Effector memory CD8-positive, alpha-beta T cell (primary cell): Measurements from ENCODE around the gene PAPSS2.

Source experiments
- ATAC-seq: fragments of 150-1000 bp; cut with Tn5 transposase; replicated peaks from 2 replicates; pipeline ENCODE4 v1.10.0; 2021; ENCODE audit warnings: mild to moderate bottlenecking, moderate library complexity
- DNase-seq, 3 experiments: peaks; one replicate each; pipeline ENCODE4 v3.0.0; 2021
- H3K27ac Mint-ChIP-seq, 2 donors: one replicate each; pipeline ENCODE4 v1.8.0; 2022; ENCODE audit warnings: mild to moderate bottlenecking in 2 of 2, mixed read lengths in 2 of 2, moderate library complexity in 2 of 2
- H3K27me3 Mint-ChIP-seq, 2 donors: one replicate each; pipeline ENCODE4 v1.8.0; 2022; ENCODE audit warnings: mixed read lengths in 2 of 2
- H3K36me3 Mint-ChIP-seq: one replicate; pipeline ENCODE4 v1.8.0; 2022; ENCODE audit warnings: mild to moderate bottlenecking, moderate library complexity, mixed read lengths; ENCODE audit not compliant: insufficient read depth
- H3K4me1 Mint-ChIP-seq, 2 donors: one replicate each; pipeline ENCODE4 v1.8.0; 2022; ENCODE audit warnings: low read depth in 2 of 2, mixed read lengths in 2 of 2
- H3K4me3 Mint-ChIP-seq, 2 donors: one replicate each; pipeline ENCODE4 v1.8.0; 2022; ENCODE audit warnings: mild to moderate bottlenecking in 2 of 2, mixed read lengths in 2 of 2, moderate library complexity in 2 of 2
- H3K9me3 Mint-ChIP-seq, 2 donors: one replicate each; pipeline ENCODE4 v1.8.0; 2022; ENCODE audit warnings: mixed read lengths in 2 of 2

The PAPSS2 gene

DNA sequence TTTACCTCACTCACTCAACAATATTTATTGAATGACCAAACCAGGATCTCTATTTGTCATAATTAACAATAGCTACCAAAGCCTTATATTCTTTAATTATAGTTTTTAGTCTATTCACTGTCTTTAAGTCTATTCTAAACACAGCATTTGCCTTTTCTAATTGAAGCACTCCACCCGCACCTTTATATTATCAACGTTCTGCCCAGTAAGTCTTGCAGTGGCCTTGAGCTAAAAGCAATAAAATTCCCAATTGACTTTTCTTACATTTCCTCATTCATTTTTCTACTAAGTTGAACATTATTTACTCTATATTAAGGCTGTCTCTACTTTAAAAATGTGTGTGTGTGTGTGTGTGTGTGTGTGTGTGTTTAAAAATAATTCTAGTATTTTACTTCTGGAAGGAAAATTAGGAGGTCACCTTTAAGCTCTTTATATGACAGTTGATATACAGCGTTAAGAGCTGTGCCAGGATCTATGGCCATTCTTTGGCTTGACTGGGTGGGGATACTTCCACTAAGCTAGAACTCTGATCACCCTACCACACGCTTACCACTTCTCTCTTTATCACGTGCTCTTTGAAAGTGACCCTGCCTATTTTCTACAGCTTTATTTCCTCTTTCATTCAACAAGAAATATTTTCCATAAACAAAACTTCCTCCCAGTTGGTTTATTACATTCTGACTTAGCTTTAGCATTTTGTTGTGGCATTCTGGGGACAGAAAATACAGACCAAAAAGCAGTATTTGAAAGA, 8.8 kb downstream of the PAPSS2 start:
- Mint-ChIP-seq H3K27ac (no peak overlapping the region), H3K4me1 (no peaks in the 10 kb centered on the region), H3K27me3 (peaks cover 19 to 59% of the 10 kb centered on the region in 2 donors), H3K36me3 (no peaks in the 10 kb centered on the region), H3K9me3 (no peaks in the 10 kb centered on the region), H3K4me3 (no peak overlapping the region)
- ATAC-seq (no peak), DNase-seq (no peak)

DNA sequence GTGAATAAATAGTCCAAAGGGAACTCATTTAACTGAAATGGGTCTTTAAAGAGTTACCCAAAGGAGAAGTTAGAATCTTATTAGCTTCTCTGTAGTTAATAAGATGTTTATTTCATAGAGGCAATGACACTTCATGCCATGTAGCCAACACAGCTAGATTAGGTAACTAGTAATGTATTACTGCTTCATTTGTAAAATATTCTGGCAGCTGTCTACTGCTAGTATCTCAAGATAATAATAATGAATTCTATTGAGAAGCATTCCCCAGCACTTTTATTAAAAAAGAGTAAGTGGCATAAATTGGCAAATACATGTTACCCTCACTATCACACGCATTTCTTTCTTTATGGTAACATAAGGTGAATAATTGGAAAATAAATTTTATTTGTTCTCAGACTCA, 10.1 kb downstream of the PAPSS2 start:
- Mint-ChIP-seq H3K27me3 (peaks cover 19 to 58% of the 10 kb centered on the region in 2 donors), H3K36me3 (no peaks in the 10 kb centered on the region), H3K9me3 (no peaks in the 10 kb centered on the region), H3K4me3 (no peak overlapping the region), H3K4me1 (no peaks in the 10 kb centered on the region), H3K27ac (no peak overlapping the region)
- ATAC-seq (no peak), DNase-seq (no peak)

DNA sequence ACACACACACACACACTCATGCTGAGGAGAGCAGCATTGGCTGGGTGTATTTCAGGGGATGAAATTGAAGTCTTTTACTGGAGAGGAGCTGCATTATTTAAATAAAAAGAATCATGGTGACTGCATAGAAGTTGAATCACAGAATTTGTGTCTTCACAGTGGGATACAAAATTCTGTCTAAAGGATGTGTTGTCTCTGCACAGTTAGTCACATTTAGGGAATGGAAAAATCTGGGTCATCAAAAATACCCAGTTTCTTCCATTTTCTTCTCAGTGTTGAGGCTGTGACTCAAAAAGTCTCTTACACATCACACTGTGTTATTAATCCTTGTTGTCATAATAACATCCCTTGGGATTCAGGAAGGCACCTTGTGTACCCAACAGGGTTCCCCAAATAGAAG, 10.9 kb downstream of the PAPSS2 start:
- Mint-ChIP-seq H3K36me3 (no peaks in the 10 kb centered on the region), H3K4me3 (no peak overlapping the region), H3K9me3 (no peaks in the 10 kb centered on the region), H3K27me3 (peaks cover 19 to 50% of the 10 kb centered on the region in 2 donors), H3K4me1 (no peaks in the 10 kb centered on the region), H3K27ac (no peak overlapping the region)
- DNase-seq (no peak), ATAC-seq (no peak)

DNA sequence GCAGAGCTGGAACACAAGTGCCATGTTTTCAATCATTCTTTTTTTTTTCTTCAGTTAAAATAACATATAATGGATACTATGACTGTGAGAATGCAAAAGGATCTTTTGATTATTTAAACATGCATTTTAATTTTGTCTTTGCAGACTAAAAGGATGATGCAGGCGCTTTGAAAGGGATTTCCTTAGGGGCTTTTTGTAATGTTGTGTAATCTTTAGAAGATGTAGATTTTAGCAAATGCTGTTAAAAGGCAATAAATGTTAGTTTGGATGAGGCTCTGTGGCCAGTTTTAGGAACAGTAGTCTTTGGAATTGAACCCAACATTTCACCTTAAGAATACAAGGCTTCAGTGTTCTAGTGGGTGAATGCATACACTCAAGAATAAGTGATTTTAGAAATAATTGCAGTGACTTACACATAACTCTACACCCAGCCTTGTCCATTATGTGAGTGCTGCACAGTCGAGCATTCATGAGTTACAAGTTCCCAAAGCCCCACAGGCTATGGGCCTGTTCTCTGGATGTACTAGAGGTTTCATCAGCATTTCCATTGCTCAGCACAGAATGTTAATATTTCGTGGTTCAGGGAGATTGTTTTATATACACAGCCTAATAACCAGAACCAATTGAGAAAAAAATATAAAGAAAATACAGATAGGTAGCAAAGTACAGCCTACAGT, 11.6 kb downstream of the PAPSS2 start:
- DNase-seq = no peak
- H3K27me3 Mint-ChIP-seq = peaks cover 19 to 46% of the 10 kb centered on the region in 2 donors
- H3K4me1 Mint-ChIP-seq = no peaks in the 10 kb centered on the region
- H3K4me3 Mint-ChIP-seq = no peak overlapping the region
- no peak for ATAC-seq
- H3K9me3 Mint-ChIP-seq = no peaks in the 10 kb centered on the region
- H3K36me3 Mint-ChIP-seq = no peaks in the 10 kb centered on the region
- H3K27ac Mint-ChIP-seq = no peak overlapping the region

DNA sequence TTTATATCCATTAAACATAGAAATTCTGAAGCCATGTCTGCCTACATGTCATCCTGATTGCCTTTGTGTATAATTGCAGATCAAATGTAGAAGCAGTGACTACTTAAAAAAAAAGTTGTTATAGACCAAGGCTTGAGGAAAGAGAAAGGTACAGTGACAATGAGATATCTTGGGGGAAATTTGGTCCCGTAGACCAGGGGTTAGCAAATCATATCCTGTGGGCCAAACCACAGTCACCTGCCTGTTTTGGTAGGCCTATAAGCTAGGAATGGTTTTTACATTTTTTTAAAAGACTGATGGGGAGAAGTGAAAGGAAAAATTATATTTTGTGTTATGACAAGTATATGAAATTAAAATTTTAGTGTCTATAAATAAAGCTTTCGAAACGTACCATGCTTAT, 12.9 kb downstream of the PAPSS2 start:
- Mint-ChIP-seq H3K27me3 (peaks cover 19 to 37% of the 10 kb centered on the region in 2 donors), H3K4me1 (no peaks in the 10 kb centered on the region), H3K27ac (no peak overlapping the region), H3K4me3 (no peak overlapping the region), H3K36me3 (peaks cover 2% of the 10 kb centered on the region), H3K9me3 (no peaks in the 10 kb centered on the region)
- no peak for ATAC-seq
- DNase-seq = no peak

DNA sequence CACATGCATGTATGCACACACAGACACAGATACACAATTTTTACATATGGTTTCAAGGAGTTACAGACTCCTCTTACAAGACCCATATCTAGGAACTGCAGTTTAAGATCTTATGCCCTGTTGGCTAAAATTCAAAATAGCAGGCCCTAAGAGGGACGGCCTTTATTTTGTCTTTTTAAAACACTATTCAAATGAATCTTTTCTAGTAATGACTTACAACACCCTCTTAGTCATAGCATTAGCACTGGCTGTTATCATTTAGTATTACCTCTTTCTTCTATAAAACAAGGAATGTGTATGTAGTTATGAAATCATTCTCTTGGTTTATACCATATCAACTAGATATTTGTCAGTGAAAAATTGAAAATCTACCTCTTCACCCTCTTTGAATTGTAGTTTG, 15.3 kb downstream of the PAPSS2 start:
- Mint-ChIP-seq H3K9me3 (no peaks in the 10 kb centered on the region), H3K36me3 (peaks cover 2% of the 10 kb centered on the region), H3K27ac (no peak overlapping the region), H3K4me1 (no peaks in the 10 kb centered on the region), H3K4me3 (no peak overlapping the region), H3K27me3 (peaks cover 12 to 26% of the 10 kb centered on the region in 2 donors)
- ATAC-seq (no peak), DNase-seq (no peak)

DNA sequence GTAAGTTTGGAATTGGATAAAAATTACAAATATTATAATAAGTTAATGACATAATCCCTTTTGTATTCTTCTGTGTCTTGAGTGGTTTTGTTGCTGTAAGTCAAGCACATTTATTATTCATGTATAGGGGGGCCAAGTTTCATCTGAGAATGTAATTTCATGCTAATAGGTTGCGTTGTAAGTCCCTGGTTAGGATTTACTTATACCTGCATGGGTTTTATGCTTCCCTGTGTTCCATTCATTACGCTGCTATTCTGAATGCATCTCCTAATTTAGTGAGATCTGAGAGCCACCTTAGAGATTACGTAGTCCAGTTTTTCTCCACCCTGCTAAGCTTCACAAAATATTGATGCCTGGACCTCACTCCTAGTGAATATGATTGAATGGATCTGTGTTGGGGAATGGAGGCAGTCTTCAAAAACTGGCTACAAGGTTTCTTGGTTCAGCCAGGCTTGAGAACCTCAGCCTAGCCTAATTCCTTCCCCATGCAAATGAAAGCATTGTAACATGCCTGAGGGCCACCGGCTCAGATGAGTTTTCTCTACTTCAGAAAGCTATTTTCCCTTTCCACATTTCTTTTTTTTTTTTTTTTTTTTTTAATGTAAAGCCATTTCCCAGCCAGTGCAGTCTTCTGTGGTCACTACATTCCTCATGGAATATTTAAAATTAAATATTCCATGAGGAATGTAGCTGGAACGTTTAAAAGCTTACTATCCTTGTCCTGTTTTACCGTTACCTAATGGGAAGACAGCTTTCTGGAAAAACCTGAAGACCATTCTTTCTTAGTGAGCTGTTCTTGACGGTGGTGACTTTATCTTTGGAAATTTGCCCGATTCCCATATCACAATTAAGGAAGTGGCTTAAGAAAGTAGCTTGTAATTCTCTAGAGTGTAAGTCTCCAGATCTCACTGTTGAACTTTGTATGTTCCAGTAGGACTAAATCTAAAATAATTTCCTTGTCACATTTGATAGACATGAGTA, 16.0 kb downstream of the PAPSS2 start:
- no peak overlapping the region for H3K4me3 Mint-ChIP-seq
- DNase-seq (no peak), ATAC-seq (no peak)
- no peaks in the 10 kb centered on the region for H3K4me1 Mint-ChIP-seq
- peaks cover 2% of the 10 kb centered on the region for H3K36me3 Mint-ChIP-seq
- H3K9me3 Mint-ChIP-seq = no peaks in the 10 kb centered on the region
- H3K27ac Mint-ChIP-seq = no peak overlapping the region
- H3K27me3 Mint-ChIP-seq = peaks cover 6 to 20% of the 10 kb centered on the region in 2 donors

DNA sequence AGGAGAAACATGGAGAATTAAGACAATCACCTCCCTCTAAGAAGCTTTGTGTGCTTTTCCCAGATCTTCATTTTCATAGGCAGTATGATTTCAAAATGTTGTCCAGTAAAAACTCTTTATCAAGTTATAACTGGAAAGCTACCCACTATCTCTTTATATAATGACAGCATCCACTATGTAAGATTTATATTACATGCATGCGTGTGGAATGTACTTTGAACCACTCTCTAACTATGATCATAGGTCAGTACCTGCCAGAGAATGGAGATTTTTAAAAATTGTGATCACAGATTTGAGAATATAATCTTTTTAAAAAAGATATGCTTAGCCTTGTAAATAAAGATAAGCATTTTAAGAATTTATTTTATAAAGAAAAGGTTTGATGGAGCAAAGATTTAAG, 17.9 kb downstream of the PAPSS2 start:
- H3K27me3 Mint-ChIP-seq = peaks cover 6 to 14% of the 10 kb centered on the region in 2 donors
- no peak overlapping the region for H3K27ac Mint-ChIP-seq
- no peak for DNase-seq
- no peak overlapping the region for H3K4me3 Mint-ChIP-seq
- H3K4me1 Mint-ChIP-seq = no peaks in the 10 kb centered on the region
- ATAC-seq = no peak
- no peaks in the 10 kb centered on the region for H3K9me3 Mint-ChIP-seq
- H3K36me3 Mint-ChIP-seq = peaks cover 2% of the 10 kb centered on the region

DNA sequence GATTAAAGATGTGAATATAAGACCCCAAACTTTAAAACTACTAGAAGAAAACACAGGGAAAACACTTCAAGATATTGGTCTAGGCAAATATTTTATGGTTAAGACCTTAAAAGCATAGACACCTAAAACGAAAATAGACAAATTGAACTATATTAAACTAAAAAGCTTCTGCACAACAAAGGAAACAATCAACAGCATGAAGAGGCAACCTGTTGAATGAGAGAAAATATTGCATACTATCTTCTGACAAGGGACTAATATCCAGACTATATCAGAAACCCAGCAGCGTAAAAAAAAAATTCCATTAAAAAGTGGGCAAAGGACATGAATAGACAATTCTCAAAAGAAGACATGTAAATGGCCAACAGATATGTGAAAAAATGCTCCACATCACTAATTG, 18.6 kb downstream of the PAPSS2 start:
- no peak for ATAC-seq
- Mint-ChIP-seq H3K9me3 (no peaks in the 10 kb centered on the region), H3K27ac (no peak overlapping the region), H3K4me3 (no peak overlapping the region), H3K4me1 (no peaks in the 10 kb centered on the region), H3K27me3 (peaks cover 6 to 14% of the 10 kb centered on the region in 2 donors), H3K36me3 (peaks cover 2% of the 10 kb centered on the region)
- no peak for DNase-seq

DNA sequence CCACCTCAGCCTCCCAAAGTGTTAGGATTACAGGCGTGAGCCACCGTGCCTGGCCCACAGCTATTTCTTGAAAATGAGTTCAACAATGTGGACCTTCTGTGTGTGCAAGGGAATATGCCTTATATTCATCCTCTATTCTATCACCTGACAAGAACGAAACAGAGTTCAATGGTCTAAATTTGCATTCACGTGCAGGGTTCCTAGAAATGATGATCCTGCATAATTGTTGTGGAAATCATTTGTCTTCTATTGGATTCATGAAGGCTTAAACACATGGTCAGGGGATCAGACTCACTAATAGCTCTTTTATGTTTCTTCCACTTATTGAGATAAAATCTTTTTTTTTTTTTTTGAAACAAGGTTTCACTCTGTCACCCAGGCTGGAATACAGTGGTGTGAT, 23.7 kb downstream of the PAPSS2 start:
- Mint-ChIP-seq H3K27ac (no peak overlapping the region), H3K36me3 (no peaks in the 10 kb centered on the region), H3K4me1 (no peaks in the 10 kb centered on the region), H3K9me3 (no peaks in the 10 kb centered on the region), H3K27me3 (peaks cover 26 to 35% of the 10 kb centered on the region in 2 donors), H3K4me3 (no peak overlapping the region)
- no peak for ATAC-seq
- no peak for DNase-seq

DNA sequence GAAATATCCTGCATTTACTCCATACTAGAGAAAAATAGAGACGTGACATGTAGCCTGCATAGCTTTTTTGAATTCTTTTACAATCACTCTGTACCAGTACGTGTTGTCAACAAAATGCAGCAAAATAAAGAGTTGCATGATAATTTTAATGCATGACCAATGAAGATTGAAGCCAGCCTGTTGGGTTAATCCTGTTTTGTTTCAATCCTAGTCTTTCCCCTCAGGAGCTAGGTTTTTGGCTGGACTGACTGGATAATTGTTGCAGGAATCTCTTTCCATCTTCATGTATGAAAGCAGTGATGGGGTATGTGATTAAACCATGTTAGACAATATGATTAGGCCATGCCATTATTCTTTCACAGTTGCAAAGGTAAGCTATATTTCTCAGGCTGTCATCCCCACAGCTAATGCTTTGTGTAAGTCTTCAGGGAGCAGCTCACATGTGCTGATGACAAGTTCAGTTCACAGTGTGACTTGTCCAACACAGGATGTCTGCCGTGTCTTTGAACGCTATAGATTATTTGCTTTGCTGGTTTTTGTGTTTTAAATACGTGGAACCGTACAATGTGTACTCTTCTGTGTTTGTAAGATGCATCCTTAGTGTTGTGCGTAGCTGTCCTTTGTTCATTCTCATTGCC, 24.4 kb downstream of the PAPSS2 start:
- ATAC-seq (no peak), DNase-seq (no peak)
- no peak overlapping the region for H3K4me3 Mint-ChIP-seq

DNA sequence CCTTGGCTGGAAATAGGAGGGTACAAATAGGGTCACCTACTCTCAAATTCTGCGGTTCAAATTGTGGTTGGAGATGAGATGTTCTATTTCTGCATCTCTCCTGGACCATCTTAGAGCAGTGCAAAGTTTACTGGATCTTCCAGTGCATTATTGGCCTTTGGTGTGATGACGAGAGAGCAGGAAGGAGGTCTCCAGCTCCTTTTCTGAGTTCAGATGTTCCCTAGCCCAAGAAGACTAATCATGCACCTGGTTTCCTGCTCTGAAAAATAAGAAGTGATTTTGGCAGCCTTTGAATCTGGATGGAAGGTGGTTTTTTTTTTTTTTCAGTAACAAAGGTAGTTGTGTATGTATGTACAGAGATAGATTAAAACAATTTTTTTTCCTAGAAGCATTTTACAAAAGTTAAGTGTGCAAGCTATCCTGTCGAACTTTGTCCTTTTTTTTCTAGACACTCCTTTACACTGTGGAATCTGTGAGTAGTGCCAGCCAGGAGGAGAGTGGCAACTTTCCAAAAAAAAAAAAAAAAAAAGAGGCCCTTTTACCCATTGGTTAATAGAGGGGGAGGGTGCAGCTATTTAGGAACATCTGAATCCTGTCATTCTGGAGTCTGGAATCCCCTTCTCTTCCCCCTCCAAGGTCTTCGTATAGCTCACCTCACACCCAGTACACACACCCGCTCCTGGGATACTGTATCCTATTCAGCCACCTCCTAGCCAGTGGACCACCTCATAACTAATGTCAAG, 26.3 kb downstream of the PAPSS2 start:
- ATAC-seq (no peak), DNase-seq (no peak)
- H3K27me3 Mint-ChIP-seq = peaks cover 25 to 26% of the 10 kb centered on the region in 2 donors
- no peak overlapping the region for H3K4me3 Mint-ChIP-seq
- H3K36me3 Mint-ChIP-seq = no peaks in the 10 kb centered on the region
- no peaks in the 10 kb centered on the region for H3K9me3 Mint-ChIP-seq
- no peak overlapping the region for H3K27ac Mint-ChIP-seq
- H3K4me1 Mint-ChIP-seq = no peaks in the 10 kb centered on the region

More for the DNA sequence above, 24.4 kb downstream of the PAPSS2 start:
- Mint-ChIP-seq H3K4me1 (no peaks in the 10 kb centered on the region), H3K9me3 (no peaks in the 10 kb centered on the region), H3K27ac (no peak overlapping the region), H3K27me3 (peaks cover 25 to 30% of the 10 kb centered on the region in 2 donors), H3K36me3 (no peaks in the 10 kb centered on the region)
